ENCODE data around the gene RNF40.

Gene RNF40

GRCh38 chr16:30764816-30765465 lies 2.8 kb downstream of the RNF40 start:
- DNase-seq = peak; percentile 10

DNA sequence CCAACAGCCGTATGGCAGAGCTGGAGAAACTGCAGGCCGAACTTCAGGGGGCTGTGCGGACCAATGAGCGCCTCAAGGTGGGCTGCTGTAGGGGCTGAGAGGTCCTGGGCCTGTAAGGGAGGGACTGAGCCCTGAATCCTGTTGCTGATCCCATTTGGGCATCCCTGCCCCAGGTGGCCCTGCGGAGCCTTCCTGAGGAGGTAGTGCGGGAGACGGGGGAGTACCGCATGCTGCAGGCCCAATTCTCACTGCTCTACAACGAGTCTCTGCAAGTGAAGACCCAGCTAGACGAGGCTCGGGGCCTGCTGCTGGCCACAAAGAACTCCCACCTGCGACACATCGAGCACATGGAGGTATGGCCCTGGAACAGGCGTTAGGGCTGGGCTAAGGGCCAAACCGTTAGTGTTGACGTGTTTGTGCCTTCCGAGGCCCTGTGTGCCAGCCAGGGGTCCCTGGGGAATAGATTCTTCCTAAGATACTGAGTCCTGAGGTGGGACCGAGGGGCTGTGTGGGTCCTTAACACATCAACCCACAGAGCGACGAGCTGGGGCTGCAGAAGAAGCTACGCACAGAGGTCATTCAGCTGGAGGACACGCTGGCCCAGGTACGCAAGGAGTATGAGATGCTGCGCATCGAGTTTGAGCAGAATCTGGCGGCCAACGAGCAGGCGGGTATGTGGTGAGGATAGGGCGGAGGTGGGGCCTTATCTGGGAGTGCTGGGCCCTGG lies 4.2 kb downstream of the RNF40 start:
- no peak for DNase-seq

GRCh38 chr16:30766933-30767284 lies 4.8 kb downstream of the RNF40 start:
- DNase-seq = no peak

DNA sequence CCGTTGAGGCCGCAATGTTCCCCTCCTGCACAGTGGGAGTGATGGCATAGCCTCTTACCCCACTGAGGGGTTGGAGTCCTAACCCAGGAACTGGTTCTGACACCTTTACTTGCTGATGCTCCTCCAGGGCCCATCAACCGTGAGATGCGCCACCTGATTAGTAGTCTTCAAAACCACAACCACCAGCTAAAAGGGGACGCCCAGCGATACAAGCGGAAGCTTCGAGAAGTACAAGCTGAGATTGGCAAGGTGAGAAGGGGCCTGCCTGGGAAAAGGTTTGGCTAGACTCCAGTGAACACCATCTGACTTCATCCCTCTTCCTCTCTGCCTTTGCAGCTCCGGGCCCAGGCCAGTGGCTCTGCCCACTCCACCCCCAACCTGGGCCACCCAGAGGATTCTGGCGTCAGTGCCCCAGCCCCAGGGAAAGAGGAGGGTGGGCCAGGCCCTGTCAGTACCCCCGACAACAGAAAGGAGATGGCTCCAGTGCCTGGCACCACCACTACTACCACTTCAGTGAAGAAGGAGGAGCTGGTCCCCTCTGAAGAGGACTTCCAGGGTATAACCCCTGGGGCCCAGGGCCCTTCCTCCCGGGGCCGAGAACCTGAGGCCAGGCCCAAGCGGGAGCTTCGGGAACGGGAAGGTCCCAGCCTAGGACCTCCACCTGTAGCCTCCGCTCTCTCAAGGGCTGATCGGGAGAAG lies 5.8 kb downstream of the RNF40 start:
- no peak for DNase-seq

DNA sequence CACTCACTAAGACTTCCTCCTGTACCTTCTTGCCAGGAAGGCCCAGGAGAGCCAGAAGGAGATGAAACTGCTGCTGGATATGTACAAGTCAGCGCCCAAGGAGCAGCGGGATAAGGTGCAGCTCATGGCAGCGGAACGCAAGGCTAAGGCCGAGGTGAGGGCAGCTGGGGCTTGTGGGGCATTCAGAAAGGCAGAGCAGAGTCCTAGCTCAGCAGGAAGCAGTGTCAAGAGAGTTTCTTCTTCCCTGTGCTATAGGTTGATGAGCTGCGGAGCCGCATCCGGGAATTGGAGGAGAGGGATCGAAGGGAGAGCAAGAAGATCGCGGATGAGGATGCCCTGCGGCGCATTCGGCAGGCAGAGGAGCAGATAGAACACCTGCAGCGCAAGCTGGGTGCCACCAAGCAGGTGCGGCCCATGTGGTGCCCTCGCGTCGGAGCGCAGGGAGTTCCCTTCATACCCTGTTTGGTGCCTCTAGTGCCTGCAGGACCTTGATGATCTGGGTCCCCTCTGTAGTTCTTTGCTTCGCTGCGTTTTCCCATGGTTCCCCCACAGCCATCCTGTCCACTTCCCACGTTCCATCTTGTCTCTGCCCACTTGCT lies 6.6 kb downstream of the RNF40 start:
- no peak for DNase-seq

- no peak for DNase-seq
Measured at GRCh38 chr16:30769379-30770089, 7.4 kb downstream of the RNF40 start.

DNA sequence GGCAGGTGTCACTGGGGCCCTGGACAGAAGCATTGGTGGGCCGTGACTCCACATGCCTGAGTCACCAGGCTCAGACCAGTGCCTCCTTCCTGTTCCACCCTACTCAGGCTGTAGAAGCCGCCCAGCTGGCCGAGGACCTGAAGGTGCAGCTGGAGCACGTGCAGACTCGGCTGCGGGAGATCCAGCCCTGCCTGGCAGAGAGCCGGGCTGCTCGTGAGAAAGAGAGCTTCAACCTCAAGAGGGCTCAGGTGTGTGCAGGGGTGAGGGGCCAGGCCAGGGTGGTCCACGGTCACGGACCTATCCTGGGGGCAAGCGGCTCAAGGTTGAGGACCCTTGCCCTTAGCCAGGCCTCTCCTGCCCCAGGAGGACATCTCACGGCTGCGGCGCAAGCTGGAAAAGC lies 9.6 kb downstream of the RNF40 start:
- DNase-seq = no peak

- no peak for DNase-seq
Measured at GRCh38 chr16:30773826-30774225, 11.7 kb downstream of the RNF40 start.

DNA sequence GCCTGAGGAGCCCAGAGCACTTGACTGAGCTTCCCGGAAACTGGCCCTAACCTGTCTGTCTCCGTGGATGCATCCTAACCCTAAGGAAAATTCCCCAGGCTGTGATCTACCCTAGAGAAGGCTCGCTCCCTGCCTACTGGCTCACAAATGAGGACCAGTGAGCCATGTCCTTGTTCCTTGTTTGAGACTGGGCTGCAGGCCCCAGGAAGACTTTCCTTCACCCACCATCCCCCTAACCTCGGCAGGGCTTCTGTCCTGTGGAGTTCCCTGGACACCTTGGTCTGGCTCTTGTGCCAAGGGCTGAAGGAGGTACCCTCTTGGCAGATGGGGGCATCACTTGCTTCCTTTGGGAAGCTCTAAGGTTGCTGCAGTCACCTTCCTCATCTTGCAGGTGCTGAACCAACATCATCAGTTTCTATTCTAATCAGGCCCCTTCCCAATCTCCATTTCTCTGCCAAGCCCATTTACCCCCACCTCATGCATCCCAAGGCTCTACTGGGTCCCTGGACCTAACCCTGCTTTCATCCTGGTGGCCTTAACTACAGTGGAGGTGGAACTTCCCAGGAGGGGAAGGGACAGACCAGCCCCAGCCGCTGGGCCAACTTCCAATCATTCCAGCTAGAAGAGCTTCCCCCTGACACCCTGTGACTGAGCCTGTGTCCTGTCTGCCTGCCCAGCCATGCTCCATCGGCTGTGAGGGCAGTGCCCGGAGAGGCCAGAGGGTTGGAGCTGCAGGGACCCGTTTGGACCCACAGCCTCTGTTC lies 12.4 kb downstream of the RNF40 start:
- DNase-seq = no peak

GRCh38 chr16:30775131-30775391 lies 12.9 kb downstream of the RNF40 start:
- DNase-seq = no peak

- DNase-seq = peak; percentile 66
Measured at GRCh38 chr16:30775392-30776188, 13.5 kb downstream of the RNF40 start.

DNA sequence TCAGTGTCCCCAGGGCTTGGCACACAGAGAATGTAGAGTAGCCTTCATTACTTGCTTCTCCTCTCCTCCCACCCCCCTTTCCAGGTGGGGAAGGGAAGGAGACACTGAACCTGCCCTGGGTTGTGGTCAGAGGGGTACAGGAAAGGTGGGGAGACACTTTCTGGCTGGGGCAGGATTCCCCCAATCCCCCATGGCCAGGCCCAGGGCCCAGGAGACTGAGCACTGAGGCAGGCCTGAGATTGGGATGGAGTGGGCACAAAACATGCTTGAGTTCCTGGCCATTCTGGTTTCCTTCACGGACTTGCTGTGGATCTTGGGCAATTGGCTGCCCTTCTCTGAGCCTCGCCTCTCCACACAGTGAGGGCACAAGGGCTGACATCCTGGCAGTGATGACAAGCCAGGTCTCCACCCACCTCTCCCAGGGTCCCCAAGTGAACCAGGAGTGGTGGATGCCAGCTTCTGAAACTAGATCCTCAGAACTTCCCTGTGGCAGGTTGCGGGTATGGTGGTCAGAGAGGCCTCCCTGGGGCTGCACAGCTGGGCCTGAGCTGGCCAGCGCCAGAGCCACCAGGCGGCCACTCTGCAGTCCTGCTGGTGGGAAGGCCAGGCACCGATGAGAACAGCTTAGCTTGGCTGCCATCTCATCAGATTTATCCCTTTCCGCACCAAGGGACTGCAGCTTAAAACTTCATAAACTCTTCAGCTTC lies 15.6 kb downstream of the RNF40 start:
- no peak for DNase-seq

DNA sequence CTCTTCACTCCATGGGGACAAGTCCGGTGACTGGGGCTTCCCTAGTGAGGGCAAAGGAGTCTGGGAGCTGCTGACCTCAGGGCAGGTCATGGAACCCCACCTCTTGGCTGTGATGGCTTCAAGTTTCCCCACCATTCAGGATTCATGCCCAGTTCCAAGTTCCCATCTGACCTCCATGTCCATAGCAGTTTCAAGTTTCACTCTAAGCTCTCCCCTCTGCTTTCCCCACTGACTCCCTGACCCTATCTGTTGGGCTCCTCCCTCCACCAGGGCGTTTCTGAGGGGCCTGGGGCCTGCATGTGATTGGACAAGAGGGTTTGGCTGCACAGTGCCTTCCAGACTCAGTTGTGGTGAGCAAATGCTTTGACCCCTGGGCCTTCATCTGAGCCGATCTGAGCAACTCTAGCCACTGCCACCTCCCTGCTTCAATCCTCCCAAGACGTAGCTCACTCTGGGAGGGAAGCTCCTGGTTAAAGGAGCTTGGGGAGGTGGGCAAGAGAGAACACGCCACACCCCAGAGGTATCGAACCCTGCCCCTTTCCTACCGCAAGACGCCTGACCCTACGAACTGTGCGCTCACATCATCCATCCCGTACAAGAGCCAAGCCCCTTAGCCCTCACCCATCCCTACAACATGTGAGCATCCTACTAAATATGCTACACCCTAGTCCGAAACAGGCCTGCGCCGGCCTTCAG lies 16.6 kb downstream of the RNF40 start:
- DNase-seq = no peak

GRCh38 chr16:30779596-30779995 lies 17.5 kb downstream of the RNF40 start:
- no peak for DNase-seq

DNA sequence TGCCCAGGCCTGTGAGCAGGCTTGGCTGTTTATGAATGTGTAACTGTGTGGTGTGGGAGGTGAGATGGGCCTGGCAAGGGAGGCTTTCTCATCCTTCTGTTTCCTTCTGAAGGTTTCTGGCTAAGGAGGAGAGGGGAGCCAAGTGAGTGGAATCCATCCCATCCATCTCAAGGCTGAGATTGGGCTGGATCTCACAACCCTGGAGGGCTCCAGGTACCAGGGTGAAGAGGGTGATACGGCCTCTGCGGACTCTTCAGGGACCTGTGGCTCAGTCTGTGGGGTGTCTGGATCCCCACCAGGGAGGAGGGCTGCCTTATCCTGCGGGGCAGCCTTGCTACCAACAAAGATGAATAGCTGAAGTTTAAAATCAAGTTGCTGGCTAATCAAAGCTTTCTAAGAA lies 17.9 kb downstream of the RNF40 start:
- no peak for DNase-seq

GRCh38 chr16:30780549-30780948 lies 18.4 kb downstream of the RNF40 start:
- no peak for DNase-seq

DNA sequence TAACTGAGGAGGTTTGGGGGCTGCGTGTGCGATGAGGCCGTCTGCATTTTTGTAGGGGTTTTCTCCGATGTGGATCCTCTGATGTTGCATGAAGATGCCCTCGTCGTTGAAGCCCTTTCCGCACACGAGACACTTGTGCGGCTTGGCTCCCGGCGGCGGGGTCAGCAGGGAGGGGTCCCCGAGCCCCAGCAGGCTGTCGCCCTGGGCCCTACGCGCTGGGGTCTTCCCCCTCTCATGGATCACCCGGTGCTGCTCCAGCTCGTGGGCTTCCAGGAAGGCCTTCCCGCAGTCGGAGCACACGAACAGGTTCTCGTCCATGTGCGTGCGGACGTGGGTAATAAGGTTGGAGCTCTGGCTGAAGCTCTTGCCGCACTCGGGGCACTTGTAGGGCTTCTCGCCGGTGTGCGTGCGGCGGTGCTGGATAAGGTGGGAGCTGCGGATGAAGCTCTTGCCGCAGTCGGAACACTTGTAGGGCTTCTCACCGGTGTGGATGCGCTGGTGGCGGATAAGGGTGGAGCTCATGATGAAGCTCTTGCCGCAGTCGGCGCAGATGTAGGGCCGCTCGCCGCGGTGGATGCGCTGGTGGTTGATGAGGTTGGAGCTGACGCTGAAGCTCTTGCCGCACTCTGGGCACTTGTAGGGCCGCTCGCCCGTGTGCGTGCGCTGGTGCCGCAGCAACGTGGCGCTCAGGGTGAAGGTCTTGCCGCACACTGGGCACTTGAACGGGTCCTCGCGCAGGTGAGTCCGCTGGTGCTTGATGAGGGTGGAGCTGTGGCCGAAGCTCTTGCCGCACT lies 20.6 kb downstream of the RNF40 start:
- DNase-seq = no peak

- no peak for DNase-seq
Measured at GRCh38 chr16:30783280-30784109, 21.4 kb downstream of the RNF40 start.

DNA sequence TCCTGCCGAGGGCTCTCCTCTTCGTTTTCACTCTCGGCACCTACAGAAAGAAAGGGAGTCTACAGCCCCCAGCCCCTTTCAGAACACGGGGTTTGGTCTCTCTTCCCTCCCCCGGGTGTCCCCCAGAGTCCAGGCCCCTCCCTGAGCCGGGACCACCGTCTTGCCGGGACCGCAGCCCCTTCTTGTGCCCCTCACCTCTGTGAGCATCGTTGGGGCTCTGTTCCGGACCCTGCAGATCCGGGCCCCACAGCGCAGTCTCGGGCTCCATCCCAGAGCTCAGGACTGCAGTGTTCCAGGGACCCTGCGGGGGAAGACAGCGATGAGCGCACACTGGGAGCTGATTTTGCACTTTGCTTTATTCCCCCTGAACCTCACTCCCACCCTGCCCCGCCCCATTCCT lies 22.1 kb downstream of the RNF40 start:
- DNase-seq = no peak

All from activated T-cell treated with anti-CD3 and anti-CD28 coated beads, Interleukin-2, amount 50 U/mL, for 1 hour (primary cell).